ENCODE data around the gene PSEN2. TPM values are rescaled to one million over a fixed set of nuclear protein-coding genes. Genes with fewer than 3 reads are reported as not detected.

PSEN2 gene
- total and polyA plus RNA-seq, 2 donors (not counting 1 experiment from before 2014, with no cell fraction given): 15.8 to 26.0 TPM

GRCh38 chr1:226874579-226875425 lies 4.4 kb downstream of the PSEN2 start:
- no peak overlapping the region for H3K4me3 Mint-ChIP-seq
- H3K9me3 ChIP-seq (ENCODE audit: control extremely low read depth in 1 of 3, control insufficient read depth in 2 of 3, insufficient read depth in 1 of 3, low read length in 2 of 3): no peaks in the 10 kb centered on the region
- H3K9me3 Mint-ChIP-seq (ENCODE audit: insufficient read depth): no peaks in the 10 kb centered on the region
- ATAC-seq (ENCODE audit: low read depth) (no peak), DNase-seq (no peak)
- no peaks in the 10 kb centered on the region for H3K27me3 Mint-ChIP-seq
- no peak overlapping the region for H3K4me3 ChIP-seq (ENCODE audit: control extremely low read depth in 1 of 5, extremely low read depth in 1 of 5, insufficient read depth in 1 of 5, low read depth in 2 of 5, low read length in 4 of 5)
- no peak for TF ChIP-seq EZH2 (IDR thresholded peaks at IDR 0.05; ENCODE audit: borderline replicate concordance, insufficient read depth, low read depth, low read length, poor library complexity, severe bottlenecking)
- TF ChIP-seq CTCF (IDR thresholded peaks at IDR 0.05): no peak
- peaks cover 20% of the 10 kb centered on the region for H3K4me1 Mint-ChIP-seq
- no peak overlapping the region for H3K27ac ChIP-seq (ENCODE audit: low read length in 2 of 2)
- H3K79me2 ChIP-seq (ENCODE audit: control insufficient read depth, insufficient read depth, low read length): peaks cover 8% of the 10 kb centered on the region
- POLR2A ChIA-PET: interaction anchor here (0.6 kb wide), 1 partner anchor 9 kb away, joined by 3 read pairs; no protein-coding TSS in a partner anchor
- peaks cover 10 to 16% of the 10 kb centered on the region in 2 donors for H3K4me1 ChIP-seq (ENCODE audit: control insufficient read depth in 2 of 2, insufficient read depth in 2 of 2, low read length in 2 of 2)
- peaks cover 0 to 7% of the 10 kb centered on the region in 2 experiments for H3K36me3 ChIP-seq (replicated peaks in 1 of 2; ENCODE audit: control extremely low read depth in 1 of 2, control insufficient read depth in 1 of 2, extremely low read depth in 1 of 2, insufficient read depth in 2 of 2, low read length in 1 of 2)
- intact Hi-C loops (cut with micrococcal nuclease): no loop called here
- H3K4me2 ChIP-seq (replicated peaks; ENCODE audit: low read depth, low read length, poor library complexity, severe bottlenecking): no peak overlapping the region
- CTCF ChIA-PET: no interaction called here
- WGBS (ENCODE audit: insufficient coverage): 75% methylated on average over 7 of the region's 12 CpGs
- no peaks in the 10 kb centered on the region for H3K27me3 ChIP-seq (replicated peaks in 1 of 4; ENCODE audit: control extremely low read depth in 1 of 4, control insufficient read depth in 3 of 4, insufficient read depth in 4 of 4, low read length in 3 of 4)
- H4K20me1 ChIP-seq (ENCODE audit: control insufficient read depth, insufficient read depth, low read length, poor library complexity, severe bottlenecking): no peaks in the 10 kb centered on the region
- no peak overlapping the region for H2AFZ ChIP-seq (ENCODE audit: insufficient read depth, low read depth, low read length, poor library complexity, severe bottlenecking)
- H3K9ac ChIP-seq (ENCODE audit: low read length): no peak overlapping the region
- H3K27ac Mint-ChIP-seq: no peak overlapping the region

GRCh38 chr1:226875641-226876295 lies 5.4 kb downstream of the PSEN2 start:
- CTCF ChIA-PET: no interaction called here
- no peak for TF ChIP-seq CTCF (IDR thresholded peaks at IDR 0.05)
- TF ChIP-seq EZH2 (IDR thresholded peaks at IDR 0.05; ENCODE audit: borderline replicate concordance, insufficient read depth, low read depth, low read length, poor library complexity, severe bottlenecking): no peak

More at GRCh38 chr1:226875641-226876295, 5.4 kb downstream of the PSEN2 start:
- no peak overlapping the region for H3K9ac ChIP-seq (ENCODE audit: low read length)
- Mint-ChIP-seq H3K27ac (no peak overlapping the region), H3K27me3 (no peaks in the 10 kb centered on the region), H3K9me3 (ENCODE audit: insufficient read depth) (no peaks in the 10 kb centered on the region), H3K4me1 (peaks cover 15% of the 10 kb centered on the region), H3K4me3 (no peak overlapping the region)
- POLR2A ChIA-PET: no interaction called here
- no peaks in the 10 kb centered on the region for H3K27me3 ChIP-seq (replicated peaks in 1 of 4; ENCODE audit: control extremely low read depth in 1 of 4, control insufficient read depth in 3 of 4, insufficient read depth in 4 of 4, low read length in 3 of 4)
- H3K79me2 ChIP-seq (ENCODE audit: control insufficient read depth, insufficient read depth, low read length): peaks cover 8% of the 10 kb centered on the region
- intact Hi-C loops (cut with micrococcal nuclease): no loop called here
- no peak overlapping the region for H3K4me3 ChIP-seq (ENCODE audit: control extremely low read depth in 1 of 5, extremely low read depth in 1 of 5, insufficient read depth in 1 of 5, low read depth in 2 of 5, low read length in 4 of 5)
- ATAC-seq (ENCODE audit: low read depth) (no peak), DNase-seq (no peak)
- peaks cover 7 to 12% of the 10 kb centered on the region in 2 donors for H3K4me1 ChIP-seq (ENCODE audit: control insufficient read depth in 2 of 2, insufficient read depth in 2 of 2, low read length in 2 of 2)
- no peak overlapping the region for H3K27ac ChIP-seq (ENCODE audit: low read length in 2 of 2)
- no peak overlapping the region for H2AFZ ChIP-seq (ENCODE audit: insufficient read depth, low read depth, low read length, poor library complexity, severe bottlenecking)
- no peaks in the 10 kb centered on the region for H3K9me3 ChIP-seq (ENCODE audit: control extremely low read depth in 1 of 3, control insufficient read depth in 2 of 3, insufficient read depth in 1 of 3, low read length in 2 of 3)
- peaks cover 0 to 7% of the 10 kb centered on the region in 2 experiments for H3K36me3 ChIP-seq (replicated peaks in 1 of 2; ENCODE audit: control extremely low read depth in 1 of 2, control insufficient read depth in 1 of 2, extremely low read depth in 1 of 2, insufficient read depth in 2 of 2, low read length in 1 of 2)
- no peak overlapping the region for H3K4me2 ChIP-seq (replicated peaks; ENCODE audit: low read depth, low read length, poor library complexity, severe bottlenecking)
- 91% methylated on average over 7 of the region's 11 CpGs for WGBS (ENCODE audit: insufficient coverage)
- H4K20me1 ChIP-seq (ENCODE audit: control insufficient read depth, insufficient read depth, low read length, poor library complexity, severe bottlenecking): no peaks in the 10 kb centered on the region

All from B cell (primary cell).